ENCODE measurements around the gene MAGEF1.
"Not testable (repeated sequence)": the region's sequence is repeated elsewhere in the genome, so short reads cannot be mapped to it uniquely, and the experiment has no call there.

Gene MAGEF1

GRCh38 chr3:184742676-184743135 is 30.8 kb upstream of the MAGEF1 start:
- no peak for DNase-seq

GRCh38 chr3:184741798-184742675 is 30.2 kb upstream of the MAGEF1 start:
- no peak for DNase-seq

DNA sequence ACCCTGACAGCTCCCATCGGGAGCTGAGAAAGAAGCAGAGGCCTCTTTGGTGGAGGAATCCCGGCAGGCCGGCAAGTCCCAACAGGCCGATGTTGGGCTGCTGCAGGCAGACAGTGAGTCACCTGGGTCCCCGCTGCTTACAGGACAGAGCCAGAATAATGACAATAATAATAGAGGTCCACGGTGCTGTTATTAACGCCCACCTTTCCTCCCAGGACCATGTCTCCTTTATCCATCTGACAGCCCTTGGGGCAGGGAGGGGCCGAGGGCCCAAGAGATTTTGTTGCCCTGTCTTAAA is 29.3 kb upstream of the MAGEF1 start:
- no peak for DNase-seq

DNA sequence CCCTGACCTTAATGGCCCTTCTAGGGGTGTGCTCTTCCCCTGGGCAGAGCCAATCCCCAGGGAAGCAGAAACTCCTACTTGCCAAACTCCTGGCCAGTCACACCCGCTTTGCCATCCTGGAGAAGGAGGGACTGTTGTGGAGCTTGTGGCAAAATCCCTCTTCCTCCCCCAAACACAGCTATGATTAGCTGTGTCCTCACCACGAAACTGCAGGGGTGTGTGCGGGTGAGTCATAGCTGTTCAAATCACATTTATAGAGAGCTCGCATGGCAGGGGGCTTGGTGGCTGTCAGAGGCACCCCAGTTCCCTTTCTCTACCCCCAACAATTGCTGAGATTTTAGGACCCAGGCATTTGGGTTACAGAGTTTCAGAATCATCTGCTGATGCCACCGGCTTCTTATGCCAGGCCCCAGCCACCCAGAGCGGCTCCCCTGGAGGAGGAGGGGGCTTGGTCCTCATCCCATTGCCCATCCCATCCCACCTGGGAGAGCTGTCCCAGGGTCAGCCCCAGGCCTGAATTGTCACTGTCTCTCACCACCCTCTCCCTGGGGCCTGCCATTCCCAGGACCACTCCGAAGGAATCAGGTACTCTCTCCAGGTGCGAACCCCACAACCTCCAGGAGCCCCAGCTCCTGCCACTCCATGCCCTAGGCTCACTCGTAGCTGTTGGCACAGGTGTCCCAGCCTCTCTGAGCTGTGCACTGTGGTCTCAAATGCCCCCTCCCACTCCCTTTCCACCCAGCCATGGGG is 28.8 kb upstream of the MAGEF1 start:
- no peak for DNase-seq

GRCh38 chr3:184739594-184740505 is 28.0 kb upstream of the MAGEF1 start:
- DNase-seq, result no peak

- no peak for DNase-seq
Observed at GRCh38 chr3:184738982-184739381, 27.1 kb upstream of the MAGEF1 start.

- DNase-seq, result no peak
Observed at GRCh38 chr3:184738506-184738890, 26.6 kb upstream of the MAGEF1 start.

DNA sequence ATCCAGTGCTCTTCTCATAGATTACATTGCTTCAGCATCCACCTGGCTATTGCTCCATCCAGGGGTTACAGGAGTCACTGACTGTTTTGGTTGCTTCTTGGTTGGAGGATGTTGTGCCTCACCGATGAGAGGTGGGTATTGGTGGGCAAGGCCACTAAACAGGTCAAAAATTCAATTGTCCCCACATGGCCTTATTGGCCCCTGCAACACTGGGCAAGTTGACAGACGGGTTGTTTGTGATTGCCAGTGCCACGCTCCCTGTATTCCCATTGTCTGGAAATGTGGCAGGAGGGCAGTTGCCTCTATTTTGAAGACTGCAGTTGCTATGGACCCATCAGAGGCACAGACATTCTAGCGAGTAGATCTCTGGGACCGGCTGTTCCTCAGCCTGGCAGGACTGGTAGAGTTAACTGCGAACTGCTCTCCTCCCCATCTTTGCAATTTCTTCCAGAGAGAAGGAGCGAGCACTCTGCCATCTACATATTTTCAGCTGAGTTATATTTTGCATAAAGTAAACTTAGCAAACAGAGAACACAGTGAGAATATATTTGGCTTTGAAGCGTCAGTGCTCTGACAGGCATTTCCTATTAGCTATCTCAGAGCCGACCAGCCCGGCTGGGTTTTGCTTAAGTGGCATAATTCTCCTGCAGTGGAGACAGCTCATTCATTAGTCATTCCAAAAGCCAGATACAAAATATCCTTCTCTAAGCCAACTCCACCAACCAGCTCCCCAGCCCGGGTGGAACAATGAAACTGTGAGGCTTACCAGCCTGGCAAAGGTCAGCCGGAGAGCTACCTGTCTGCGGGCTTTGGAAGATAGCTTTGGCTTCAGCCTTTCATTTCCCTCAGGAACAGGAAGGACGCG is 26.0 kb upstream of the MAGEF1 start:
- no peak for DNase-seq

- no peak for DNase-seq
Observed at GRCh38 chr3:184737063-184737462, 25.2 kb upstream of the MAGEF1 start.

DNA sequence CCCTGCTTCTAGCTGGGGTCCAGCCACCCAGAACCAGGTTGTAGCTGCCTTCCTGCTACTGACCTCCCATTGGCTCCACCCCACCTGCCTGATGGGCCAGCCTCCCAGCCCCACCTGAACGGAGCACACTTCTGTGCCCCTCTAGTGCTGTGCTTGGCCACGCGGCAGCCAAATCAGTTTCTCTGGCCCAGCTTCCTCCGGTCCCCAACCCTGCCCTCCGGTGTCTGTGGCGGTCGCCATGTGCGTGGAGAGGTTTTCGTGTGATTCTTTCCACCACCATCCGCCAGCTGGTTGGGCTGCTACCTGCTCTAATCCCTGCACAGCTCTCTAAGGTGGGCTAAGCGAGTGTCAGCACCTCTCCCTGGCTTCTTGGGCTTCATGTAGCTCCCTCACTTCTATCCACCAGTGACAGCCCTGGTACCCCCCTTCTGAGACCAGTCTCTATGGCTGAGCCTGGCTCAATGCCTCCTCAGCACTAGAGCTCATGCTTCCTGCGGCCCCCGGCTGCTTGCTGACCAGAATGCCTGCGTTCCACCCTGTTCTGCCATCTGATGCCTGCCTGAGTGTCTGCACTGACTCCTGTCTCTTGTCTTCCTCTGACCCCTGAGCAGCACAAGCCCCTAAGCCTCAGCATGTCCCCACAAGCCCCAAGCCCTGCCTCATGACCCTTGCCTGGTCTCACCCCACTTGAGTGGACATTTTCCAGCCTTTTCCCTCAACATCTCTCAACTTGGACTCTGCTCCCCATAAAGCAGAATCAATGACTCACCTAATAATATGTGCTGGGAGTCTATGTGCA is 23.2 kb upstream of the MAGEF1 start:
- DNase-seq, result no peak

GRCh38 chr3:184733971-184734608 is 22.2 kb upstream of the MAGEF1 start:
- no peak for DNase-seq

- DNase-seq, result no peak
Observed at GRCh38 chr3:184733181-184733580, 21.3 kb upstream of the MAGEF1 start.

DNA sequence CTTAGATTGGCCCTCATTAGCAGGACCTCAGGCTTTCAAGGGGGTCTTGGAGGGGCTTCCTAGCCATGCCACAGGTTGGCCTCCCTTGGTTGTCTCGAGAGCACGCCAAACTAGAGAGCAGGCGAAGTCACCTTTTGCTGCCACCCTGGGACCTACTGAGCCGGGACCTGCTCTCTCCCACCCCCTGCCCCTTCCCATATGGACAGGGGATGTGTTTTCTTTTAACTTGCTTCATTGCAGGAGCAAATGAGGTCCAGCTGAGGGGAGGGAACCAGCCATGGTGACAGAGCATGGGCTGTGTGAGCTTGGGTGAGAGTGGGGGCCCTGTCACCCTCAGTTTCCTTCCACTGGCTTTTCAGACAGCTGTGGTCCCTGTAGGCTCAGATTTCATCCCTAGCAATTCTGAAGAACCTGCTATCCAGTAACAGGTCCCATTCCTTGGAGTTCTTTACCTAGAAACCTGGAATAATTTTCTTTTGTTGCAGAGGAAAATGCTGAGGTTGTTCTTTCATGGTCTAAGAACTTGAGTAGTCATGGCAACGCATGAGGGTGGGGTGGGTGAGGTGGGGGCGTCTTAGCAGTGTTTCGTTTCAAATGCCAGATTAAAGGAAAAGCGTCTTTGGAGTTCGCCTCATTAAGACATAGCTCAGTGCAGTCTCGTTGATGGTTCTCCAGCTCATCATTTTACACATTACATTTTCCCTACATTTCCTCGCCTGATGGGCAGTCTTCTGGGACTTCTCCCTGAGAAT is 20.1 kb upstream of the MAGEF1 start:
- no peak for DNase-seq

GRCh38 chr3:184730924-184731323 is 19.1 kb upstream of the MAGEF1 start:
- DNase-seq, result no peak

DNA sequence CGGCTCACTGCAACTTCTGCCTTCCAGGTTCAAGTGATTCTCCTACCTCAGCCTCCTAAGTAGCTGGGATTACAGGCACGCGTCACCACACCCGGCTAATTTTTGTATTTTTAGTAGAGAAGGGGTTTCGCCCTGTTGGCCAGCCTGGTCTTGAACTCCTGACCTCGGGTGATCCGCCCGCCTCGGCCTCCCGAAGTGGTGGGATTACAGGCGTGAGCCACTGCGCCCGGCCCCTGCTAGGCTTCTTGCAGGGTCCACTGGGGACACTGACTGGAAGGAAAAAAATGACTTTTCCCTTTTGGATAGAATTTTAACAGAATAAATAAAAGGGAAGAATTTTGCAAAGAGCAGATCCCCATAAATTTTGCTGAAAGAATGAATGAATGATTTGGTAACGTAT is 17.3 kb upstream of the MAGEF1 start:
- DNase-seq, result not testable (repeated sequence)

DNA sequence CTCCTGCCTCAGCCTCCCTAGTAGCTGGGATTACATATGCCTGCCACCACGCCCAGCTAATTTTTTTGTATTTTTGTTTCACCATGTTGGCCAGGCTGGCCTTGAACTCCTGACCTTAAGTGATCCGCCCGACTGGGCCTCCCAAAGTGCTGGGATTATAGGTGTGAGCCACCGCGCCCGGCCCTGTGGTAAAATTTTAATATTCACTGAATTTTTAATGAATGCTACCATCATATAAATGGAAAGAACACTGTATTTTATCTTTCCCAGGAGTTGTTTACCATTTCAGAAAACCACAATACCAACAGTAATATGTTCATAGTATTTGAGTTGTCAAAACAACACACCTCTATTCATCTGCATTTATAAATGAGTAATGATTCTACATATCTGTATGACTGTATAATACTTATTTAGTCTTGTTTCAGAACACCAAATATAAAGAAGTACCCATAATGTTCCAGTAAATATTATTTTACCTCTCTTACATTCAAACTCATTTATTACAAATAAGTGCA is 16.2 kb upstream of the MAGEF1 start:
- no peak for DNase-seq

DNA sequence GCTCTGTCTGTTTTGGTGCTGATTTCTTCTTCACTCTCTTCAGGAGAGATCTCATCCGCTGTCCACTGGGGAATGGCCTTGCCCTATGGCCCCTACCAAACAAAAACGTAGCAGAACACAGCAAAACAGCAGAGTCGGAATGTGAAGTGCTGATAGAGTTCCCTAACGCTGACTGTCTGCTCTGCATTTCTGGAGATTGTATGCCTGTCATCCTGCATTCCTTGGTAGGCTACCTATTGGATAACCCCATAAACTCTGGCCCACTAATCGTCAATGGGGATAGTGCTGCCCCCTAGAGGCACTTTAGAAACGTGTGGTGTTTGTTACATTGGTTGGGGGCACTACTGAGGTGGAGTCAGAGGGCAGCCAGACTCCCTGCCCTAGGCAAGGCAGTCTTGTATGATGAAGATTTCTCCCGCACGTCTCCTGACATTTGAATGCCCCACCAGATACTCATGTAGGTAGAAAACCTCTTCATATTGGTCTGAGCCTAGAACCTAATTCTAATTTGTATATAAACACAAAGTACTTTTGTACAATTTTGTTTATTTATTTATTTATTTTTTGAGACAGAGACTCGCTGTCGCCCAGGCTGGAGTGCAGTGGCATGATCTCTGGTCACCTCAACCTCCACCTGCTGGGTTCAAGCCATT is 15.6 kb upstream of the MAGEF1 start:
- no peak for DNase-seq

DNA sequence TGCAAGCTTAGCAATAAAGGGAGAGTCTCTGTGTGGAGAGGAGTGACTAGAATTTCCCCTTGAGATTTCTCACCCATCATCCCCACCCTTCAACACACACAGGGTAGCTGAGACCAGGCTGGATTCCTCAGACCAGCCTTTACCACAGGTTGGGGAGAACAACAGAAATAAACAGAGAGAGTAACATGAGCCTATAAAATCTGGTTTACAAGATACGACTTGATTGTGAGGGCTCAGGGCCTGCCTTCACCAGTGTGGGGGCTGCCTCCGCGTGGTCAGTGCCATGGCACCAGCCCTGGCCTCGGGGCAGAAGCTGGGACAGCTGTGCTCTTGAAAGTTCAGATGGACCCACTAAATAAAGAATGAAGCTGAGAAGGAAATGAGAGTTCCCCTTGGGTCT is 14.6 kb upstream of the MAGEF1 start:
- DNase-seq, result no peak

- DNase-seq, result no peak
Observed at GRCh38 chr3:184725176-184725719, 13.4 kb upstream of the MAGEF1 start.
